HG02970 (cell line): ENCODE data around the gene MYH6.
"Not testable (repeated sequence)": the region's sequence is repeated elsewhere in the genome, so short reads cannot be mapped to it uniquely, and the experiment has no call there.

ENCODE experiments used
- ATAC-seq: cut with Tn5 transposase; IDR thresholded peaks from one replicate; pipeline ENCODE4 v1.9.1; 2021; ENCODE audit warnings: mild to moderate bottlenecking, moderate library complexity, moderate number of reproducible peaks; ENCODE audit not compliant: unreplicated experiment, low FRiP score

The MYH6 gene

GRCh38 chr14:23399591-23399990 lies 8.5 kb downstream of the MYH6 start:
- ATAC-seq: no peak

- ATAC-seq: no peak
Observed at GRCh38 chr14:23399136-23399535, 8.9 kb downstream of the MYH6 start.

DNA sequence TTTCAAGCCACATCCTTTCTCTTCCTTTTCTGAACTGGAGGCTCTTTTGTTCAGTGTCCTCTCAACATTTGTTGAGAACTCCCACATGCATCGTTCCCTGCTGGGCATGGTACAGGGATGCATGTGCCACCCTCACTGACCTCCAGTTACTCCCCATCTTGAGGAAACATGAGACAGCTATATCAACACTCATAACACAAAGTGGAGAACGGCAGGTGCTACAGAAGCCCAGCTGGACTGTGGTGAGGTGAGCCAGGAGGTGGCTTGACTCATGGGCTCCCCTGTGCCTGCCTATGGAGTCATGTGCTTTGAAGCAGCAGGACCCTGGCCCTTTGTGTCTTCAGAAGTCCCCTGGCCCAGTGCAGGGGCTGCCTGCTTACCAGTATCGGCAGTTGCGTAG lies 9.7 kb downstream of the MYH6 start:
- no peak for ATAC-seq

DNA sequence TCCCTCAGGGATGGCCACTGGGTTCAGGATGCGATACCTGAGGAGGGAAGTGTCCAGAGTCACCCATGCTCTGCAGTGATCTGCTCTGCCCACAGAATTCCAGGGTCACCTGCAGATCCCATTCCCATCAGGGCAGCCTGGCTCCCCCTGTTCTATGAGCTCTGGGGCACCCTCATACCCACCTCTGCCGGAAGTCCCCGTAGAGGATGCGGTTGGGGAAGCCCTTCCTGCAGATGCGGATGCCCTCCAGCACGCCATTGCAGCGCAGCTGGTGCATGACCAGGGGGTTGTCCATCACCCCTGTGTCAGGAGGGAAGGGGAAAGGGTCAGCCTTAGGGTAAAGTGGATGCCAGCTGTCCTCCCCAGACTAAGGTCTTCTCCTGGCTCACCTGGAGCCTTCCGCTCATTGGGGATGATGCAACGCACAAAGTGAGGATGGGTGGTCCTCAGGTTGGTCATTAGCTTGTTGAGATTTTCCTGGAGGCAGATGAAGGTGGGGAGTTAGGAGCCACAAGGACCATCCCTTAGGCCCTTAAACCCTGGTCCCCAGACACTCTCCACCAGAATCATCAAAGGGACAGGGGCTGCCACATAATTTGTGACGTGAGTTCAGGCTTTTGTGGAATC lies 11.2 kb downstream of the MYH6 start:
- ATAC-seq: no peak

- no peak for ATAC-seq
Observed at GRCh38 chr14:23396126-23396525, 11.9 kb downstream of the MYH6 start.

- ATAC-seq: no peak
Observed at GRCh38 chr14:23392613-23393012, 15.5 kb downstream of the MYH6 start.

DNA sequence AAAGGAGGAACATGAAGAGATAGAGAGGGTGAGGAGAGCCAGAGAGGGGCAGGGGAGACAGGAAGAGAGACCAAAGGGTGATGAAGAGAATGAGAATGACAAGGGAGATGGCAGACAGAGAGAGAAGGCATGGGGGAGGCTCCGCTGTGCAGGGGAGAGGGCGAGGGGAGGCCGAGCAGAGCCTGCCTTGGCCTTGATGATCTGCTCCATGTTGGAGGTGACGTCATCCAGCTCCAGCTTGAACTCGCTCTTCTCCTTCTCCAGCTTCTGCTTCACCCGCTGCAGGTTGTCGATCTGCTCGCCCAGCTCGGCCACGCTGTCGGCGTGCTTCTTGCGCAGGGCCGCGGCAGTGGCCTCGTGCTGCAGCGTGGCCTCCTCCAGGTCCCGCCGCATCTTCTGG lies 18.2 kb downstream of the MYH6 start:
- ATAC-seq: not testable (repeated sequence)

GRCh38 chr14:23389396-23389795 lies 18.7 kb downstream of the MYH6 start:
- no peak for ATAC-seq

GRCh38 chr14:23388996-23389395 lies 19.1 kb downstream of the MYH6 start:
- ATAC-seq: no peak

GRCh38 chr14:23387916-23388882 lies 19.9 kb downstream of the MYH6 start:
- no peak for ATAC-seq

- ATAC-seq: no peak
Observed at GRCh38 chr14:23386999-23387398, 21.1 kb downstream of the MYH6 start.

DNA sequence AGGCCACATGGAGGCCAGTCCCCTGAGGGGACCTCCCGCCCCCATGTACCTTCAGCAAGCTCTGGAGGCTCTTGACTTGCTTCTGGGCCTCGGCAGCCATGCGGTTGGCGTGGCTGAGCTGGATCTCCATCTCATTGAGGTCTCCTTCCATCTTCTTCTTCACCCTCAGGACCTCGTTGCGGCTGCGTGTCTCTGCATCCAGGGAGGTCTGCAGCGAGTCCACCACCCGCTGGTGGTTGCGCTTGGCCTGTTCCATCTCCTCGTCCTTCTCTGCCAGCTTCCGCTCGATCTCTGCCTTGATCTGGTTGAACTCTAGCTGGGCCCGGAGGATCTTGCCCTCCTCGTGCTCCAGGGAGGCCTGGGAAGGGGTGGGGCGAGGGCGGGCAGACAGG lies 21.8 kb downstream of the MYH6 start:
- not testable (repeated sequence) for ATAC-seq

DNA sequence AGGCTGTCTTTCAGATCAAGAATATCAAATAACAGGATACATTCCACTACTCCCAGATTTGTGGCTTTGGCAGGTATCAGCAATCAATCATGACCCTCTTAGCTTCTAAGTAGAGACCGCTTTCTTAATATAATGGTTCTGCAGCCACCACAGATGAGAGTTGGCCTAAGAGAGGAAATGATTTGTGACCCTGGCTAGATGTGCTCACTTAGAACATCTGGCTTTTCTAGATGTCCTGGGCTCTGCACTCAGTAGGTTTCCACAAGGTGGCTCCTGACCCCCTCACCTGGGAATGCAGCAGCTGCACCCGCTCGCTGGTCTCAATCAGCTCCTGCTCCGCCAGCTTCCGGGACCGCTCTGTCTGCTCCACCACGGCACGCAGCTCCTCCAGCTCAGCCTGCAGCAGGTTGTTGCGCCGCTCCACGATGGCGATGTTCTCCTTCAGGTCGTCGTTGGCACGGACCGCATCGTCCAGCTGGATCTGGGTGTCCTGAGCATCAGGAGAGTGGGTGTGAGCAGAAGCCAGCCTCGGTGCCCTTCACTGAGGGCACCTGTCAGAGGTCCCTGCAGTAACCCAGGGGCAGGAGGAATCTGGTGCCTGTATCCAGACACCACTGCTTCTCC lies 22.3 kb downstream of the MYH6 start:
- ATAC-seq: no peak

DNA sequence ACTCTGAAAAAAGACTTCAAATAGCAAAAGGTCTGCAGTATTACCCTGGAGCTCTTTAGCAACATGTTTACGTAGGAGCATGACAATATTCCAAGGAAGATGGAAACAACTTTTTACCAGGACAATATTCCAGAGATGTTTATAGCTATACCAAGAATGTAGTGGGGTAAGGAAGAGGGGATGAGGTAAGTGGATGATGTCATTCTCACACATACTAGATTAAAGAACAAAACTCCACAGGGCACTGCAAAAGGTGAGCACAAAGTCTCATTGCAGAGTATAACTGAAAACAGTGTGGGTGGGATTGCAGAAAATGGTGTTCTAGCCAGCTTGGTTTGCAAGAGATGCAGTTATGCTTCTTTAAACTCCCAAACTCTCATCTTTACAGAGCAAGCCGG lies 22.8 kb downstream of the MYH6 start:
- ATAC-seq: no peak

GRCh38 chr14:23384364-23385080 lies 23.6 kb downstream of the MYH6 start:
- no peak for ATAC-seq

- no peak for ATAC-seq
Observed at GRCh38 chr14:23382731-23383440, 25.2 kb downstream of the MYH6 start.

GRCh38 chr14:23382276-23382675 lies 25.8 kb downstream of the MYH6 start:
- ATAC-seq: no peak

- no peak for ATAC-seq
Observed at GRCh38 chr14:23381871-23382270, 26.2 kb downstream of the MYH6 start.

DNA sequence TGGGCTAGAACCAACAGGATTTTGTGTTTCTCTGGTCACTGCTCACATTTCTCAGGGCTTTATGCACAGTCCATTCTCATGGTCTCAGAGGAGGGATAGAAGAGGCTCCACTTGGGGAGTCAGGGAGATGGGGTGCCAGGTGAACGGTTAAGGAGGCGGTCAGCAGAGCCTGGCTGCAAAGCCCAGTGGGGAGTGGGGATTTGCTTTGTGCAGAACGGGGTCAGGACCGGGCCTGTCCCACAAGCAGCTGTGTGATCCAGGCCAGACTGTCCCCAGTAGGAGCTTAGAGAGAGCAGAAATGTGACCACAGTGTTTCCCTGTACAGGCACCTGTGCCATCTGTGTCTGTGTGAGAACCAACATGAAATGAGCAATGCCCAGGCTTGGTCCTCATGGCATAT lies 27.1 kb downstream of the MYH6 start:
- no peak for ATAC-seq
